Caki2 (cell line): ENCODE results near the gene GABBR2. TPM values are rescaled to one million over a fixed set of nuclear protein-coding genes. Genes with fewer than 3 reads are reported as not detected.

Source experiments
- DNase-seq: peaks from one replicate; pipeline ENCODE4 v3.0.0-alpha.2; 2015; ENCODE audit warnings: low read depth
- in situ Hi-C: cut with HindIII; loops from 2 replicates; pipeline ENCODE4 v1.10.0; 2016; ENCODE audit warnings: low sequenced_read_pairs, low pct_unique_long_range_greater_than_20kb, mixed read lengths
- total RNA-seq: library from RNA; depleted of rRNA; stranded (reverse); fragments of >200 nt; shearing (Covaris generic); gene quantifications from 2 replicates; pipeline ENCODE4 v1.2.3, GENCODE V29; 2014; ENCODE audit warnings: low replicate concordance

Gene GABBR2
- total RNA-seq, 1 experiment from 2014 or later, result 0.61 TPM

GRCh38 chr9:98540476-98540875 is 168.3 kb downstream of the GABBR2 start:
- in situ Hi-C loops, result no loop called here
- no peak for DNase-seq

GRCh38 chr9:98539954-98540353 is 168.8 kb downstream of the GABBR2 start:
- in situ Hi-C loops, result no loop called here
- DNase-seq, result no peak

- DNase-seq, result no peak
- in situ Hi-C loops, result no loop called here
These were observed 170.1 kb downstream of the GABBR2 start for GRCh38 chr9:98538626-98539031.

GRCh38 chr9:98538203-98538602 is 170.5 kb downstream of the GABBR2 start:
- no peak for DNase-seq
- in situ Hi-C loops, result no loop called here

GRCh38 chr9:98536542-98537173 is 172.1 kb downstream of the GABBR2 start:
- in situ Hi-C loops, result no loop called here
- DNase-seq, result no peak

- in situ Hi-C loops, result no loop called here
- DNase-seq, result no peak
These were observed 174.9 kb downstream of the GABBR2 start for GRCh38 chr9:98533866-98534265.

- no peak for DNase-seq
- in situ Hi-C loops, result no loop called here
These were observed 175.6 kb downstream of the GABBR2 start for GRCh38 chr9:98533132-98533531.

GRCh38 chr9:98532574-98532973 is 176.2 kb downstream of the GABBR2 start:
- in situ Hi-C loops, result no loop called here
- DNase-seq, result no peak

GRCh38 chr9:98532147-98532546 is 176.6 kb downstream of the GABBR2 start:
- DNase-seq, result no peak
- in situ Hi-C loops, result no loop called here

- DNase-seq, result no peak
- in situ Hi-C loops, result no loop called here
These were observed 177.8 kb downstream of the GABBR2 start for GRCh38 chr9:98530806-98531386.

- no peak for DNase-seq
- in situ Hi-C loops, result no loop called here
These were observed 178.5 kb downstream of the GABBR2 start for GRCh38 chr9:98530275-98530674.

GRCh38 chr9:98529841-98530240 is 178.9 kb downstream of the GABBR2 start:
- no peak for DNase-seq
- in situ Hi-C loops, result no loop called here

- in situ Hi-C loops, result no loop called here
- DNase-seq, result no peak
These were observed 185.4 kb downstream of the GABBR2 start for GRCh38 chr9:98523231-98523901.

GRCh38 chr9:98522487-98522886 is 186.2 kb downstream of the GABBR2 start:
- DNase-seq, result no peak
- in situ Hi-C loops, result no loop called here

GRCh38 chr9:98521141-98521540 is 187.6 kb downstream of the GABBR2 start:
- DNase-seq, result no peak
- in situ Hi-C loops, result no loop called here

- no peak for DNase-seq
- in situ Hi-C loops, result no loop called here
These were observed 188.3 kb downstream of the GABBR2 start for GRCh38 chr9:98520221-98520960.

- no peak for DNase-seq
- in situ Hi-C loops, result no loop called here
These were observed 189.1 kb downstream of the GABBR2 start for GRCh38 chr9:98519641-98520040.

GRCh38 chr9:98518556-98518955 is 190.2 kb downstream of the GABBR2 start:
- in situ Hi-C loops, result no loop called here
- DNase-seq, result no peak

- in situ Hi-C loops, result no loop called here
- no peak for DNase-seq
These were observed 191.0 kb downstream of the GABBR2 start for GRCh38 chr9:98517761-98518160.
